RWPE1 (cell line): Measurements from ENCODE around the gene DAPK2.
A peak's percentile ranks its signal among the peaks of the same experiment; 100 is the strongest.
"Not testable (repeated sequence)": the region's sequence is repeated elsewhere in the genome, so short reads cannot be mapped to it uniquely, and the experiment has no call there.

ENCODE experiments used
- CTCF ChIA-PET: fragments of 350-600 bp; sonication (Branson Sonifier 250); formaldehyde crosslinking; extraction: SDS; loops from one replicate; lab custom pipeline; 2021; lab: Yijun Ruan, JAX
- POLR2A ChIA-PET: fragments of 400-600 bp; formaldehyde crosslinking; extraction: SDS; loops from one replicate; lab custom pipeline; 2020; ENCODE audit warnings: antibody characterized with exemption; ENCODE audit not compliant: low non-redundant PET; lab: Yijun Ruan, JAX
- DNase-seq: peaks from one replicate; pipeline ENCODE4 v3.0.0; 2012; ENCODE audit warnings: low spot score
- H3K27ac ChIP-seq: fragments of 450-650 bp; 2 replicates; pipeline ENCODE4 v1.5.1; 2017
- TF ChIP-seq, protein P1 (sequence below): fragments of 450-650 bp; conservative IDR thresholded peaks from 2 replicates; pipeline ENCODE4 v1.5.1; 2017; ENCODE audit warnings: low read depth, mild to moderate bottlenecking

DAPK2 gene

DNA sequence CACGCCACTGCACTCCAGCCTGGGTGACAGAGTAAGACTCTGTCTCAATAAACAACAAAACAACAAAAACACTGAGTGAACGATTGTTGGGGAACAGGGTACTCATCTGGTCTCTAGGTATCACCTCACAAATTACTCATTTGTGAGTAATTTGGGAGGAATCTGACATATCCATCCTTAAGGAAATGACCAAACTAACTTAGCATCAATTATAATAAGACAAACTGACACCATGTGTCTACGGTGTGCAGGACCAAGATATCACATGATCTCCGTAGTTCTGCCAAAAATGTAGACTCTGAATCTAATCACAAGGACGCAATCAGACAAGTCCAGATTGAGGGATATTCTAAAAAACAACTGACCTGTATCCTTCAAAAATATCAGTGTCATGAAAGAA, 12.0 kb upstream of the DAPK2 start:
- TF ChIP-seq, protein P1, sequence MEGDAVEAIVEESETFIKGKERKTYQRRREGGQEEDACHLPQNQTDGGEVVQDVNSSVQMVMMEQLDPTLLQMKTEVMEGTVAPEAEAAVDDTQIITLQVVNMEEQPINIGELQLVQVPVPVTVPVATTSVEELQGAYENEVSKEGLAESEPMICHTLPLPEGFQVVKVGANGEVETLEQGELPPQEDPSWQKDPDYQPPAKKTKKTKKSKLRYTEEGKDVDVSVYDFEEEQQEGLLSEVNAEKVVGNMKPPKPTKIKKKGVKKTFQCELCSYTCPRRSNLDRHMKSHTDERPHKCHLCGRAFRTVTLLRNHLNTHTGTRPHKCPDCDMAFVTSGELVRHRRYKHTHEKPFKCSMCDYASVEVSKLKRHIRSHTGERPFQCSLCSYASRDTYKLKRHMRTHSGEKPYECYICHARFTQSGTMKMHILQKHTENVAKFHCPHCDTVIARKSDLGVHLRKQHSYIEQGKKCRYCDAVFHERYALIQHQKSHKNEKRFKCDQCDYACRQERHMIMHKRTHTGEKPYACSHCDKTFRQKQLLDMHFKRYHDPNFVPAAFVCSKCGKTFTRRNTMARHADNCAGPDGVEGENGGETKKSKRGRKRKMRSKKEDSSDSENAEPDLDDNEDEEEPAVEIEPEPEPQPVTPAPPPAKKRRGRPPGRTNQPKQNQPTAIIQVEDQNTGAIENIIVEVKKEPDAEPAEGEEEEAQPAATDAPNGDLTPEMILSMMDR, result no peak
- peak; percentile 65 for DNase-seq
- POLR2A ChIA-PET, result interaction anchor here (0.8 kb wide), 1 partner anchor 548 kb away, joined by 6 read pairs; no protein-coding TSS in a partner anchor
- CTCF ChIA-PET, result no interaction called here
- no peak overlapping the region for H3K27ac ChIP-seq

DNA sequence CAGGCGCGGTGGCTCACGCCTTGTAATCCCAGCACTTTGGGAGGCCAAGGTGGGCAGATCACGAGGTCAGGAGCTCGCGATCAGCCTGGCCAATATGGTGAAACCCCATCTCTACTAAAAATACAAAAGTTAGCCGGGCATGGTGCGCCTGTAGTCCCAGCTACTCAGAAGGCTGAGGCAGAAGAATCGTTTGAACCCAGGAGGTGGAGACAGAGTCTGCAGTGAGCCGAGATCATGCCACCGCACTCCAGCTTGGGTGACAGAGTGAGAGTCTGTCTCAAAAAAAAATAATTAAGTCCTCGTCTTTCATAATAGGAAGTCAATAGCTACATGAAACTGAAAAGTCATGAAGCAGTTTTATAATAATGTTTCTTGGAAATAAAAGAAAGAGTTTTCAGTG, 7.4 kb upstream of the DAPK2 start:
- H3K27ac ChIP-seq, DNase-seq, POLR2A ChIA-PET: not testable (repeated sequence)
- CTCF ChIA-PET, result interaction anchor here (1.7 kb wide), 1 partner anchor 14 kb away, joined by 7 read pairs; no protein-coding TSS in a partner anchor

DNA sequence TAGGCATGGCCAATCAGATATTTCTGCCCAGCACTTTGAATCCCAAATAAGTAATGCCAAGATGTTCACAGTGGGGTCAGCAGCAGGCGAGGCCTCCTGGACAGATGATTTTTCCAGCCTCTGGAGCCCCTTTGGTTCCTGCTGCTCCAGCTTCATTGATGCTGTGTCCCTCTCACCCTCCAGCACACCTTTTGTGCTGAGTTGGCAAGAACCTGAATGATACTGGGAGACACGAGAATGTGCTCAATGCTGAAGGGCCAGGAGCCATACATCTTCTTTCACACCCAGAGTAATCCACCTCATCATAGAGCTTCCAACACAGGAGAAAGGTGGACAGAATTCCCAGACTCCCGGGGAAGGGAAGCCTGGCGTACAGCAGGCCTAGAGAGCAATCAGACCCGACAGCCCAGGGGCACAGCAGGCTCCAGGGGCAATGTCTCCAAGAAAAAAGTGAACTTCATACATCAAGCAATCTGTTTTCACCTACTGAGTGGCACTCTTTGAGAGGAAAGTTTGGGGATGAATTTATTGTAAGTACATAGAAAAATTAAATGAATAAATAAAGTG, 6.7 kb upstream of the DAPK2 start:
- ChIA-PET CTCF (interaction anchor here (1.6 kb wide), 1 partner anchor 107 kb away, joined by 6 read pairs; no protein-coding TSS in a partner anchor), POLR2A (no interaction called here)
- TF ChIP-seq, protein P1, result no peak
- no peak overlapping the region for H3K27ac ChIP-seq
- no peak for DNase-seq

- TF ChIP-seq, protein P1, result no peak
- CTCF ChIA-PET, result interaction anchor here (1.3 to 1.6 kb wide), 2 partner anchors 106 to 299 kb away, joined by 3 to 6 read pairs; no protein-coding TSS in a partner anchor
- DNase-seq, result peak; percentile 36
- peak overlapping the region; percentile 37 for H3K27ac ChIP-seq
- POLR2A ChIA-PET, result no interaction called here
Measured at GRCh38 chr15:64051407-64052259, 5.3 kb upstream of the DAPK2 start.

GRCh38 chr15:64051093-64051402, 4.8 kb upstream of the DAPK2 start:
- TF ChIP-seq, protein P1, result no peak
- CTCF ChIA-PET, result interaction anchor here (1.3 to 1.6 kb wide), 2 partner anchors 105 to 299 kb away, joined by 3 to 6 read pairs; no protein-coding TSS in a partner anchor
- no peak overlapping the region for H3K27ac ChIP-seq
- DNase-seq, result no peak
- POLR2A ChIA-PET, result no interaction called here

DNA sequence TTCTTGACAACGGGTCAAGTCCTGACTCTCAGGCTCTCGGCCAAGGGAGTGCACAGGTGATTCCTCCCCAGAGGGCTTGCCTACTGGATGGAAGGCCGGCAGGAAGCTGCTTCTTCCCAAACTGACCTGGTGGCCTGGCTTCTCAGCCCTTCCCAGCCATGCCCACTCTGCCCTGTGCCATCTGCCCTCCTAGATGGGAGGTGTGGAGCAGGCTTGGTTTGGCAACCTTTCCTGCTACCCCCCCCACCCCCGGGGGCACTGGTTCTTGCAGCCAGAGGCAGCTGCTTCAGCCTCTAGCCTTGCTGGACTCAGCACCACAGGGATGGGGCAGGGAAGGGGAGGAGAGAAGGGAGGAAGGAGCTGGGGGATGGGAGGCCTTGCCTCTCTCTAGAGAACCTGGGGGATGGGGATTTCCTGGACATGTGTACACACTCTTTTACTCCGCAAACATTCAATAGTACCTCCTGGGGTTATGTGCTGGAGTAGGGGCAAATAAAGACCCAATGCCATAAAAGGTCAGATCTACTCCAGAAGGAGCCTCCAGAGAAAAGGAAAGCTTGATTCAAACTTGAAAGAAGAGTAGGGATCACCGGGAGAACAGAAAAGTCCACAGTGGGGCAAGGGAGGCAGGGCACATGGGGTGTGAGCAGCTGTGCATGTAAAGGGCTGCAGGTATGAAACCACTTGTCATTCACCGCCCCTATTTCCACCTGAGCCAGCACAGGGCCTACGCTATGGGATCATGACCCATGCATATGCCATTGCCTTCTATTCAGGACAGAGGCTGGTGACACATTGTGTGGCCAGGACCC, 4.2 kb upstream of the DAPK2 start:
- ChIA-PET CTCF (interaction anchor here (1.2 to 1.3 kb wide), 2 partner anchors 104 to 105 kb away, joined by 3 read pairs; no protein-coding TSS in a partner anchor), POLR2A (no interaction called here)
- no peak for DNase-seq
- no peak overlapping the region for H3K27ac ChIP-seq
- TF ChIP-seq, protein P1, result no peak
